Dendritic cell treated with granulocyte-macrophage colony-stimulating factor and Interleukin-4, amounts not matched to agents 40 ng/mL and 50 ng/mL, for 4 days (primary cell): ENCODE results near the gene SIDT1.

Experiments used
- H3K27ac Mint-ChIP-seq: one replicate; pipeline ENCODE4 v1.8.0; 2022; ENCODE audit warnings: mild to moderate bottlenecking, mixed read lengths
- H3K27me3 Mint-ChIP-seq: one replicate; pipeline ENCODE4 v1.8.0; 2022; ENCODE audit warnings: mild to moderate bottlenecking, mixed read lengths
- H3K36me3 Mint-ChIP-seq: one replicate; pipeline ENCODE4 v1.8.0; 2022; ENCODE audit warnings: low read depth, mixed read lengths
- H3K4me1 Mint-ChIP-seq: one replicate; pipeline ENCODE4 v1.8.0; 2022; ENCODE audit warnings: low read depth, mixed read lengths
- H3K4me3 Mint-ChIP-seq: one replicate; pipeline ENCODE4 v1.8.0; 2022; ENCODE audit warnings: mild to moderate bottlenecking, moderate library complexity, mixed read lengths
- H3K9me3 Mint-ChIP-seq: one replicate; pipeline ENCODE4 v1.8.0; 2022; ENCODE audit warnings: mixed read lengths
- intact Hi-C: fragments of 100-400 bp; cut with micrococcal nuclease; formaldehyde crosslinking; loops from one replicate; pipeline ENCODE4 v1.15.0; 2022

Gene SIDT1

GRCh38 chr3:113531826-113532697 lies at the start of gene SIDT1:
Gene SIDT1 (plus strand): TSS chr3:113532555. CDS start chr3:113533022, 467 bp downstream.
- Mint-ChIP-seq H3K4me1 (peaks cover 22% of the 10 kb centered on the region), H3K27ac (peak within 1 kb of the TSS; percentile 51), H3K4me3 (peak within 1 kb of the TSS; percentile 91), H3K9me3 (no peaks in the 10 kb centered on the region), H3K36me3 (peaks cover 6% of the 10 kb centered on the region), H3K27me3 (peaks cover 38% of the 10 kb centered on the region)
- intact Hi-C loops, result no loop called here

GRCh38 chr3:113485161-113485609 lies 47.2 kb upstream of the SIDT1 start:
- peaks cover 26% of the 10 kb centered on the region for H3K36me3 Mint-ChIP-seq
- H3K4me3 Mint-ChIP-seq, result no peak overlapping the region
- no peaks in the 10 kb centered on the region for H3K4me1 Mint-ChIP-seq
- no peak overlapping the region for H3K27ac Mint-ChIP-seq
- intact Hi-C loops, result no loop called here
- H3K27me3 Mint-ChIP-seq, result no peaks in the 10 kb centered on the region
- H3K9me3 Mint-ChIP-seq, result peaks cover 8% of the 10 kb centered on the region

DNA sequence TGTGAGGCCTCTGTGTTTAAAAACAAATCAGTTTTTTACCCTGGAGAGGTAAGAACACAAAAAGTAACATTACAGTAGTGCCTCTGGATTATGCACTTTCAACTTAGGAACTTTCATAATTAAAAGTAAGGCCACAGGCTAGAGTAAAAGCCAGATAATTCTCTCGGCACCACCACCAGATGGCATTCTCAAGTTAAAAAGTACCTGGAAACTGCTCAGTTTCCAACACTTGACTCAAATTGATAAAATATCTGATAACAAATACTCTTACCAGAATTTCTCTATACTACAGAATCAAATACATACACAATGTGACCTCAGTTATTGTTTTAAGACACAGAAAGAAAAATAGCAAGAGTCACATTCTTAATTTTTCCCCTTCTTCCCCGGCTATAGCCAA lies 37.3 kb upstream of the SIDT1 start:
- intact Hi-C loops, result loop anchor here (1.0 to 2.0 kb wide), 2 partner anchors 131 to 250 kb away; no protein-coding TSS in a partner anchor
- H3K4me3 Mint-ChIP-seq, result no peak overlapping the region
- no peaks in the 10 kb centered on the region for H3K9me3 Mint-ChIP-seq
- H3K36me3 Mint-ChIP-seq, result peaks cover 28% of the 10 kb centered on the region
- no peaks in the 10 kb centered on the region for H3K4me1 Mint-ChIP-seq
- no peaks in the 10 kb centered on the region for H3K27me3 Mint-ChIP-seq
- H3K27ac Mint-ChIP-seq, result no peak overlapping the region

DNA sequence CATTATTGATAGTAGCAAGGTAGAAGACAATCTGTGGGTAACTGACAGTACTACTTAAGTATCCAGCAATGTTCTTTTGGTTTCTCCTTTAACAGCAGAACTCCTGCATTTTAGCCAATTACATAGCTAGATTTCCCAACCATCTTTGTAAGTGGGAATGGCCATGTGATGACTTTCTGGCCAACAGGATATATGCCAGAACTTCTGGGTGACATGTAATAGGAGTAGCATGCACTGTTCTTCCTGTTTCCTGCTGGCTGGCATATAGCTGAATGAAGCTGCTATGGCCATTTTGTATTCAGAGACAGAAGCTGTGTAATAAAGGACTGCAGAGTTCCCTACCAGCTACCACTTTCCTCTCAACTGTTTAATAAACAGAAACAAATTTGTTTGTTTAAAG lies 35.4 kb upstream of the SIDT1 start:
- Mint-ChIP-seq H3K27me3 (no peaks in the 10 kb centered on the region), H3K27ac (no peak overlapping the region), H3K4me3 (no peak overlapping the region), H3K4me1 (no peaks in the 10 kb centered on the region), H3K9me3 (no peaks in the 10 kb centered on the region), H3K36me3 (peaks cover 15% of the 10 kb centered on the region)
- intact Hi-C loops, result no loop called here

GRCh38 chr3:113498221-113499005 lies 33.9 kb upstream of the SIDT1 start:
- Mint-ChIP-seq H3K9me3 (no peaks in the 10 kb centered on the region), H3K4me3 (no peak overlapping the region), H3K4me1 (no peaks in the 10 kb centered on the region), H3K27me3 (no peaks in the 10 kb centered on the region), H3K36me3 (peaks cover 20% of the 10 kb centered on the region), H3K27ac (no peak overlapping the region)
- intact Hi-C loops, result no loop called here

DNA sequence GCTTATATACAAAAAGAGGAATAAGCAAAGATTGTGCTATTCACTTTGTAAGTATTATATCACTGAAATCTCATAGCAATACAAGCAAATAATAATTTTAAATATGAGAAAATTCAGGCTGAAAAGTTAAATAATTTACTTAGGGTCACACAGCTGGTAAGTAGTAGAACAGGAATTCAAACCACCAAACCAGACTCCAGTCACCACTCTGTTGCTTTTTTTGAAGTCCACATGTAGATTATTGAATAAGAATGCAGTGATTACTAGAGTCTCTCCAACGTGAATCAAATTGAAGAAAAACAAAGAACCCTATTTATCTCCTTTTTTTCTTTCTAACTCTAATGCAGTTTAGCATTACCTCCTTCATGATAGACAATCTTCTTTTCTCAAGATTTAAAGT lies 33.3 kb upstream of the SIDT1 start:
- Mint-ChIP-seq H3K4me3 (no peak overlapping the region), H3K27ac (no peak overlapping the region), H3K9me3 (no peaks in the 10 kb centered on the region), H3K4me1 (no peaks in the 10 kb centered on the region), H3K36me3 (peaks cover 20% of the 10 kb centered on the region), H3K27me3 (no peaks in the 10 kb centered on the region)
- intact Hi-C loops, result no loop called here

- H3K4me3 Mint-ChIP-seq, result no peak overlapping the region
- no peaks in the 10 kb centered on the region for H3K27me3 Mint-ChIP-seq
- intact Hi-C loops, result no loop called here
- H3K36me3 Mint-ChIP-seq, result peaks cover 34% of the 10 kb centered on the region
- H3K9me3 Mint-ChIP-seq, result no peaks in the 10 kb centered on the region
- no peak overlapping the region for H3K27ac Mint-ChIP-seq
- no peaks in the 10 kb centered on the region for H3K4me1 Mint-ChIP-seq
Observed at GRCh38 chr3:113501597-113501996, 30.8 kb upstream of the SIDT1 start.

GRCh38 chr3:113505867-113506266 lies 26.5 kb upstream of the SIDT1 start:
- H3K27ac Mint-ChIP-seq, result no peak overlapping the region
- intact Hi-C loops, result no loop called here
- H3K4me3 Mint-ChIP-seq, result no peak overlapping the region
- H3K27me3 Mint-ChIP-seq, result no peaks in the 10 kb centered on the region
- no peaks in the 10 kb centered on the region for H3K4me1 Mint-ChIP-seq
- H3K9me3 Mint-ChIP-seq, result no peaks in the 10 kb centered on the region
- H3K36me3 Mint-ChIP-seq, result peaks cover 22% of the 10 kb centered on the region

DNA sequence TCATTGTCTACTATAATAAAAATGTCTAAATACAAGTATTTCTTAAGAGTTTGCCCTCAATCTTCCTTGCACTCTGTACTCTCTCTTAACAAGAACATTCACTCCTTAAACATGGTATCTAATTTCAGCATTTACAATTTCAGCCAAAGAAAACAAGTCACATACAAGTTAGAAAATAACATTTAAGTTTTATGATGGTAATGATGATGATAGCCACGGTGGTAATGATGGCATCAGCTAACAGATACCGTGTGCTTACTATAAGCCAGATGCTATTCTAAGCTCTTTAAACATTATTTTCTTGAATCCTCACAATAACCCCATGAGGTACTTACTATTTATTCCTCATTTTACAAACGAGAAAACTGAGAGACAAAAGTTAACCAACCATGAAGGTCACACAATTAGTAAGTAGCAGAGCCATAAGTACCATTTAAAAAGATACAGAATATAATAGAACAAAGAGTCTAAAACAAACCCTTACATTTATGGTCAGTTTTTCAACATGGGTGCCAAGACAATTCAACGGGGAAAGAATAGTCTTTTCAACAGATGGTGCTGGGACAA lies 24.8 kb upstream of the SIDT1 start:
- no peaks in the 10 kb centered on the region for H3K27me3 Mint-ChIP-seq
- intact Hi-C loops, result no loop called here
- no peaks in the 10 kb centered on the region for H3K4me1 Mint-ChIP-seq
- H3K4me3 Mint-ChIP-seq, result no peak overlapping the region
- H3K9me3 Mint-ChIP-seq, result no peaks in the 10 kb centered on the region
- H3K36me3 Mint-ChIP-seq, result peaks cover 14% of the 10 kb centered on the region
- H3K27ac Mint-ChIP-seq, result no peak overlapping the region

DNA sequence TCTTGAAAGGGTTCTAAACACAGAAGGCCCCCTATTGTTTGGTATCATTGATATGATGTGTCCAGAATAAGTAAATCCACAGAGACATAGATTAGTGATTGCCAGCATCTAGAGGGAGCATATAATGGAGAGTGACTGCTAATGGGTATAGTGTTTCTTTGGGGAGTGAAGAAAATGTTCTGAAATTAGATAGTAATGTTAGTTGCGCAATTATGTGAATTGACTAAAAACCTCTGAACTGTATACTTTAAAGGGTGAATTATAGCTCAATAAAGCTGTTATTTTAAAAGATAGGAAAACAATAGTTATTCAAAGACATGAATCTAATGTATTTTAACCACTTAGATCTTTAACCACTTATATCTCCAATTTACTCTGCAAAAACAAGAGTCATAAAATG lies 23.4 kb upstream of the SIDT1 start:
- H3K4me1 Mint-ChIP-seq, result no peaks in the 10 kb centered on the region
- no peak overlapping the region for H3K27ac Mint-ChIP-seq
- intact Hi-C loops, result no loop called here
- H3K36me3 Mint-ChIP-seq, result peaks cover 14% of the 10 kb centered on the region
- H3K9me3 Mint-ChIP-seq, result no peaks in the 10 kb centered on the region
- H3K27me3 Mint-ChIP-seq, result no peaks in the 10 kb centered on the region
- H3K4me3 Mint-ChIP-seq, result no peak overlapping the region

DNA sequence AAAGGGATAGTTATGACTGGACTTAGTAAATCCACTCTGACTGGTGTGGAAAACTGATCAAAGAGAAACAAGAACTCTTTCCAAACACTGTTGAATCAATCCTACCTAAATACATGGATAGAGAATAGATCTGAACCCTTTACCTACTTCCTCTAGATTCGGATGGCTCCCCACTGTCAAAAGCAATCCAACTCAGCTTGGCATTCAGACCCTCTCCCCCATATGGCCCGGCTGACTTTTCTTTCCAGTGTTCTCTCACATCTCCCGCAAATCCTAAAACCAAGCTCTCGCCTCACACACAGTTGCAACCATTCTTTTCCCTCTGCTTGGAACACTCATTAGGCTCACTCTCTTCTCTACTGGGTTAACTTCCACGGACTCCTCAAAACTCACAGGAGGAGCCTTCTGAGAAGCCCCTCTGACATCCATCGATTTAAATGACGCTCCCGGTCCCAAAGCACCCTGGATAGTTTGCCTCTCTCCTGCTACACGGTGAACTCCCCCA lies 18.0 kb upstream of the SIDT1 start:
- Mint-ChIP-seq H3K4me3 (no peak overlapping the region), H3K27ac (no peak overlapping the region), H3K27me3 (peaks cover 8% of the 10 kb centered on the region)

DNA sequence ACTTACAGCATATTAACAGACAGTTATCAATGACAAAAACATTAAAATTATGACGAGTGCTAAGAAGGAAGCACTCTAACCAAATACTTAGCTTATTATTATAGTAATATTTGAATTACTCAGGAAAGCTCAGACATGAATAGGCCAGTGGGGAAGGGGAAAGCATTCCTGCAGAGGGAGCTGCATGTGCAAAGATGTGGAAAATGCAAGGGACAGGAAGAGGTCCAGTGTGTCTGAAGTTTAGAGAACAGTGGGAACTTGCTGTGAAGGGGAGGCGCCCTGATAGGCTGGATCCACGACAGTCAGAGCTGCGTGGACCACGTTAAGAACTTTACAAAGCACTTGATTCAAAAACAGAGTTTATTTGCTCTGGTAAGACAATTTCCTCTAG lies 16.2 kb upstream of the SIDT1 start:
- Mint-ChIP-seq H3K27me3 (peaks cover 10% of the 10 kb centered on the region), H3K4me1 (peaks cover 13% of the 10 kb centered on the region), H3K9me3 (no peaks in the 10 kb centered on the region), H3K4me3 (no peak overlapping the region), H3K27ac (no peak overlapping the region), H3K36me3 (no peaks in the 10 kb centered on the region)
- intact Hi-C loops, result no loop called here

More for the DNA sequence above, 18.0 kb upstream of the SIDT1 start:
- intact Hi-C loops, result loop anchor here (5.0 kb wide), 1 partner anchor 183 kb away; the partner anchor contains the start of gene USF3
- H3K36me3 Mint-ChIP-seq, result no peaks in the 10 kb centered on the region
- no peaks in the 10 kb centered on the region for H3K9me3 Mint-ChIP-seq
- peaks cover 13% of the 10 kb centered on the region for H3K4me1 Mint-ChIP-seq

GRCh38 chr3:113521981-113522380 lies 10.4 kb upstream of the SIDT1 start:
- H3K9me3 Mint-ChIP-seq, result no peaks in the 10 kb centered on the region
- no peaks in the 10 kb centered on the region for H3K4me1 Mint-ChIP-seq
- peaks cover 12% of the 10 kb centered on the region for H3K27me3 Mint-ChIP-seq
- H3K36me3 Mint-ChIP-seq, result no peaks in the 10 kb centered on the region
- H3K4me3 Mint-ChIP-seq, result no peak overlapping the region
- intact Hi-C loops, result no loop called here
- H3K27ac Mint-ChIP-seq, result no peak overlapping the region

GRCh38 chr3:113523241-113523640 lies 9.1 kb upstream of the SIDT1 start:
- Mint-ChIP-seq H3K9me3 (no peaks in the 10 kb centered on the region), H3K27me3 (peaks cover 11% of the 10 kb centered on the region), H3K4me3 (no peak overlapping the region), H3K36me3 (no peaks in the 10 kb centered on the region), H3K4me1 (no peaks in the 10 kb centered on the region), H3K27ac (no peak overlapping the region)
- intact Hi-C loops, result no loop called here
